Endothelial cell (in vitro differentiated cells): ENCODE data around the gene SNRPA. TPM values are rescaled to one million over a fixed set of nuclear protein-coding genes. Genes with fewer than 3 reads are reported as not detected.

Experiments used
- DNase-seq: peaks from one replicate; pipeline ENCODE4 v3.0.0; 2021; ENCODE audit warnings: low spot score
- H3K27ac Mint-ChIP-seq: one replicate; pipeline ENCODE4 v1.8.0; 2021; ENCODE audit warnings: mixed read lengths, inconsistent platforms; ENCODE audit not compliant: unreplicated experiment
- H3K27me3 Mint-ChIP-seq: one replicate; pipeline ENCODE4 v1.8.0; 2021; ENCODE audit warnings: mild to moderate bottlenecking, moderate library complexity, mixed read lengths, inconsistent platforms; ENCODE audit not compliant: unreplicated experiment
- H3K36me3 Mint-ChIP-seq: one replicate; pipeline ENCODE4 v1.8.0; 2021; ENCODE audit warnings: mild to moderate bottlenecking, low read depth, mixed read lengths, inconsistent platforms; ENCODE audit not compliant: unreplicated experiment
- H3K4me1 Mint-ChIP-seq: one replicate; pipeline ENCODE4 v1.8.0; 2021; ENCODE audit warnings: mild to moderate bottlenecking, mixed read lengths, inconsistent platforms; ENCODE audit not compliant: unreplicated experiment
- H3K4me3 Mint-ChIP-seq: one replicate; pipeline ENCODE4 v1.8.0; 2021; ENCODE audit warnings: mild to moderate bottlenecking, mixed read lengths, inconsistent platforms; ENCODE audit not compliant: unreplicated experiment
- H3K9me3 Mint-ChIP-seq: one replicate; pipeline ENCODE4 v1.8.0; 2021; ENCODE audit warnings: mixed read lengths, inconsistent platforms; ENCODE audit not compliant: unreplicated experiment
- total RNA-seq: library from RNA; stranded (reverse); fragmentation: NEBNext Ultra II Directional; extraction: Animal tissue kit (Norgen Biotek cat#: 25700); gene quantifications from one replicate; pipeline ENCODE4 v1.2.1, GENCODE V29; 2021; ENCODE audit not compliant: unreplicated experiment
- TF ChIP-seq, protein P1 (sequence below): fragments of 200-600 bp; sonication (generic); IDR thresholded peaks from one replicate; pipeline ENCODE4 v1.5.0; 2021; ENCODE audit warnings: antibody characterized with exemption; ENCODE audit not compliant: unreplicated experiment

The SNRPA gene
- total RNA-seq, 1 donor from 2014 or later, result 101 TPM

GRCh38 chr19:40807147-40808020 is 56.4 kb downstream of the SNRPA start:
- TF ChIP-seq, protein P1, sequence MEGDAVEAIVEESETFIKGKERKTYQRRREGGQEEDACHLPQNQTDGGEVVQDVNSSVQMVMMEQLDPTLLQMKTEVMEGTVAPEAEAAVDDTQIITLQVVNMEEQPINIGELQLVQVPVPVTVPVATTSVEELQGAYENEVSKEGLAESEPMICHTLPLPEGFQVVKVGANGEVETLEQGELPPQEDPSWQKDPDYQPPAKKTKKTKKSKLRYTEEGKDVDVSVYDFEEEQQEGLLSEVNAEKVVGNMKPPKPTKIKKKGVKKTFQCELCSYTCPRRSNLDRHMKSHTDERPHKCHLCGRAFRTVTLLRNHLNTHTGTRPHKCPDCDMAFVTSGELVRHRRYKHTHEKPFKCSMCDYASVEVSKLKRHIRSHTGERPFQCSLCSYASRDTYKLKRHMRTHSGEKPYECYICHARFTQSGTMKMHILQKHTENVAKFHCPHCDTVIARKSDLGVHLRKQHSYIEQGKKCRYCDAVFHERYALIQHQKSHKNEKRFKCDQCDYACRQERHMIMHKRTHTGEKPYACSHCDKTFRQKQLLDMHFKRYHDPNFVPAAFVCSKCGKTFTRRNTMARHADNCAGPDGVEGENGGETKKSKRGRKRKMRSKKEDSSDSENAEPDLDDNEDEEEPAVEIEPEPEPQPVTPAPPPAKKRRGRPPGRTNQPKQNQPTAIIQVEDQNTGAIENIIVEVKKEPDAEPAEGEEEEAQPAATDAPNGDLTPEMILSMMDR, result peak; percentile 37
- DNase-seq, result peak; percentile 47
- Mint-ChIP-seq H3K27ac (peak overlapping the region; percentile 51), H3K4me3 (peak overlapping the region; percentile 82), H3K36me3 (peaks cover 21% of the 10 kb centered on the region), H3K27me3 (peaks cover 19% of the 10 kb centered on the region), H3K4me1 (peaks cover 71% of the 10 kb centered on the region), H3K9me3 (no peaks in the 10 kb centered on the region)

DNA sequence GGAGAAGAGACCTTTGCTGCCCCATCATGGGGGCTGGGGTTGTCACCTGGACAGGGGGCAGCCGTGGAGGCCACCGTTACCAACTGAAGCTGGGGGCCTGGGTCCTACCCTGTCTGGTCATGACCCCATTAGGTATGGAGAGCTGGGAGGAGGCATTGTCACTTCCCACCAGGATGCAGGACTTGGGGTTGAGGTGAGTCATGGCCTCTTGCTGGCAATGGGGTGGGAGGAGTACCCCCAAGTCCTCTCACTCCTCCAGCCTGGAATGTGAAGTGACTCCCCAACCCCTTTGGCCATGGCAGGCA is 57.0 kb downstream of the SNRPA start:
- no peak for DNase-seq
- Mint-ChIP-seq H3K9me3 (no peaks in the 10 kb centered on the region), H3K4me3 (peak overlapping the region; percentile 82), H3K27me3 (peaks cover 21% of the 10 kb centered on the region), H3K27ac (peak overlapping the region; percentile 51), H3K36me3 (peaks cover 18% of the 10 kb centered on the region), H3K4me1 (peaks cover 71% of the 10 kb centered on the region)
- TF ChIP-seq, protein P1, result no peak

DNA sequence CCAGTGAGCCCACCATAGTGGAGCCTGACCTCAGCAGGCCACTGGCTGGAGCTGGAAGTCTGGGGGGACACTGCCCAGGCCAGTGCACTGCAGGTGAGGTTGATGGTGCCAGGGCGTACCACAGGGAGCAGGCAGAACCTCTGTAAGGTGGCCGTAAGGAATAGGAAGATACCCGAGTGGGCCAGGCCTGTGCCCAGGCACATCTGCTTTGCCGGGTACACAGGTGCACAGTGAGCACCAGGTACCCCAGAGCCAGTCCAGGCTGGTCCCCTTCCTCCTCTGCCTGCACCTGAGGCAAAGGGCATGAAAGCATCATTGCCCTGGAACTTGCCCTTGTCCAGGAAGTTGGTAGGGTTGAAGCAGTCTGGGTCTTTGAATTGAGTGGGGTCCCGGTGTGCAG is 57.5 kb downstream of the SNRPA start:
- H3K27me3 Mint-ChIP-seq, result peaks cover 21% of the 10 kb centered on the region
- H3K9me3 Mint-ChIP-seq, result no peaks in the 10 kb centered on the region
- H3K4me3 Mint-ChIP-seq, result peak overlapping the region; percentile 62
- DNase-seq, result no peak
- H3K27ac Mint-ChIP-seq, result peak overlapping the region; percentile 48
- H3K4me1 Mint-ChIP-seq, result peaks cover 66% of the 10 kb centered on the region
- TF ChIP-seq, protein P1, result no peak
- peaks cover 13% of the 10 kb centered on the region for H3K36me3 Mint-ChIP-seq

DNA sequence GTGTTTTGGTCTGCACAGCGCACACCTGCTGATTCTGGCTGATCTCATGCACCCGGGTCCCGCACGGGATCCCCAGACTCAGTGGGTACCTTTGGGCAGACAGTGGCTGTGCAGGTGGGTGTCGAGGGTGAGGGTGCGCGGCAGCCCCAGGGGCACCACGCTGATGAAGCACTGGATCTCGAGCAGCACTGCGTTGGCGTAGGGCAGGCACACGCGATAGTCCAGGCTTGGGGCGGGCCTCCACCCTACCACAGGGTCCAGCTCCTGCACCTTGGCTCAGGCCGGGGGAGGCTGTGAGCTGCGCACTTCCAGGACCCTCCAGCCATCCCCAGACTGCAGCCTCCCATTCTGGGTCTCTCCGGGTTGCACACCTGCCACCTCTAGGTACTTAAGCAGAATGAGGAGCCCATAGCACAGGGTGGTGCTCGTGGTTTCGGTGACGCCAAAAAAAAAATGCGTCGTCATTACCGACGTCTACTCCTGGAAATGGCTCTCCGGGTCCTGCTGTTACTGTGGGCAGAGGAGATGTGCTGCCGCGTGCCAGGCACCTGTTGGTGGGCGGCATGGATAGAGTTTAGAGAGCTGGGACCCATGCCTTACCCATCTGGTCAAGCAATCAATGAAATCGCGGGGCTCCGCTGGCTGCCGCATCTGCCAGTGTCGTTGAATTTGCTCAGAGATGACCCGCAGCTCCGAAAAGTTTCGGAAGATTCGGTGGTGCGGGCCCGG is 58.5 kb downstream of the SNRPA start:
- Mint-ChIP-seq H3K4me3 (peak overlapping the region; percentile 69), H3K36me3 (peaks cover 5% of the 10 kb centered on the region)

More for the DNA sequence above, 58.5 kb downstream of the SNRPA start:
- Mint-ChIP-seq H3K27ac (peak overlapping the region; percentile 61), H3K9me3 (no peaks in the 10 kb centered on the region), H3K27me3 (peaks cover 26% of the 10 kb centered on the region), H3K4me1 (peaks cover 56% of the 10 kb centered on the region)
- no peak for DNase-seq
- TF ChIP-seq, protein P1, result no peak
